HG02623 (cell line): ENCODE results near the gene SYS1.

Experiments
- ATAC-seq: cut with Tn5 transposase; IDR thresholded peaks from one replicate; pipeline ENCODE4 v1.9.1; 2021; ENCODE audit warnings: moderate library complexity; ENCODE audit not compliant: unreplicated experiment

SYS1 gene

GRCh38 chr20:45378191-45378590 lies 15.2 kb downstream of the SYS1 start, which contains the start of gene TP53TG5:
Gene TP53TG5, minus strand, starts transcription at chr20:45378325. Its CDS starts 89 bp downstream, at chr20:45378236.
- ATAC-seq, result no peak

GRCh38 chr20:45387274-45387673 lies 24.3 kb downstream of the SYS1 start:
- ATAC-seq, result no peak

GRCh38 chr20:45390931-45391330 lies 28.0 kb downstream of the SYS1 start:
- ATAC-seq, result no peak

GRCh38 chr20:45391559-45391958 lies 28.6 kb downstream of the SYS1 start:
- ATAC-seq, result no peak

GRCh38 chr20:45392733-45393132 lies 29.8 kb downstream of the SYS1 start:
- ATAC-seq, result no peak

GRCh38 chr20:45394221-45395113 lies 31.5 kb downstream of the SYS1 start:
- ATAC-seq, result no peak

- ATAC-seq, result no peak
Measured at GRCh38 chr20:45395114-45395415, 32.1 kb downstream of the SYS1 start.

GRCh38 chr20:45399018-45399417 lies 36.1 kb downstream of the SYS1 start:
- ATAC-seq, result no peak

- no peak for ATAC-seq
Measured at GRCh38 chr20:45400346-45401031, 37.5 kb downstream of the SYS1 start.

GRCh38 chr20:45402946-45403345 lies 40.0 kb downstream of the SYS1 start:
- no peak for ATAC-seq

GRCh38 chr20:45404438-45404837 lies 41.5 kb downstream of the SYS1 start:
- no peak for ATAC-seq

GRCh38 chr20:45405571-45406259 lies 42.8 kb downstream of the SYS1 start:
- ATAC-seq, result no peak

- ATAC-seq, result no peak
Measured at GRCh38 chr20:45406260-45407066, 43.5 kb downstream of the SYS1 start.

GRCh38 chr20:45407067-45407745 lies 44.2 kb downstream of the SYS1 start:
- no peak for ATAC-seq

GRCh38 chr20:45407783-45408645 lies 45.1 kb downstream of the SYS1 start, which contains the start of gene DBNDD2:
Gene DBNDD2, plus strand, starts transcription at chr20:45408289. Its CDS starts 179 bp downstream, at chr20:45408468.
- no peak for ATAC-seq

- no peak for ATAC-seq
Measured at GRCh38 chr20:45408646-45409213, 45.8 kb downstream of the SYS1 start.

- no peak for ATAC-seq
Measured at GRCh38 chr20:45409521-45410272, 46.7 kb downstream of the SYS1 start.

GRCh38 chr20:45410887-45411286 lies 47.9 kb downstream of the SYS1 start:
- ATAC-seq, result no peak
